Measurements from ENCODE around the gene EFNA5. TPM values are rescaled to one million over a fixed set of nuclear protein-coding genes. Genes with fewer than 3 reads are reported as not detected.

Gene EFNA5
- polyA plus RNA-seq, 3 donors, result 0.01 TPM; not detected in 2

- H3K27ac Mint-ChIP-seq, result no peak overlapping the region
Measured at GRCh38 chr5:107604146-107604910, 66.4 kb downstream of the EFNA5 start.

GRCh38 chr5:107603349-107603748 is 67.4 kb downstream of the EFNA5 start:
- Histone ChIP-seq H3K4me3 (replicated peaks in 1 of 3; ENCODE audit: low read depth in 2 of 3, low read length in 3 of 3) (no peak overlapping the region), H3K9me3 (replicated peaks in 1 of 2; ENCODE audit: control insufficient read depth in 1 of 2, insufficient read depth in 1 of 2, low read length in 2 of 2) (no peaks in the 10 kb centered on the region), H4K20me1 (ENCODE audit: insufficient read depth, low read length) (no peaks in the 10 kb centered on the region), H3K27me3 (ENCODE audit: control insufficient read depth in 2 of 2, insufficient read depth in 2 of 2, low read length in 2 of 2) (no peaks in the 10 kb centered on the region), H3K4me2 (replicated peaks; ENCODE audit: extremely low read depth, low read length, poor library complexity, severe bottlenecking) (no peak overlapping the region), H3K79me2 (ENCODE audit: insufficient read depth, low read length) (no peaks in the 10 kb centered on the region), H3K4me1 (ENCODE audit: control insufficient read depth in 1 of 2, insufficient read depth in 2 of 2, low read length in 2 of 2) (no peaks in the 10 kb centered on the region), H3K27ac (ENCODE audit: low read depth in 1 of 2, low read length in 2 of 2) (no peak overlapping the region), H2AFZ (ENCODE audit: insufficient read depth, low read depth, low read length, poor library complexity, severe bottlenecking) (no peak overlapping the region), H3K36me3 (replicated peaks in 1 of 2; ENCODE audit: control insufficient read depth in 1 of 2, insufficient read depth in 2 of 2, low read length in 2 of 2) (no peaks in the 10 kb centered on the region), H3K9ac (ENCODE audit: insufficient read depth, low read length, poor library complexity, severe bottlenecking) (no peak overlapping the region)
- no peak for TF ChIP-seq CTCF (IDR thresholded peaks at IDR 0.05)
- Mint-ChIP-seq H3K36me3 (no peaks in the 10 kb centered on the region), H3K9me3 (no peaks in the 10 kb centered on the region), H3K27ac (no peak overlapping the region), H3K27me3 (ENCODE audit: low read depth in 3 of 3) (peaks cover 1 to 4% (median 2%) of the 10 kb centered on the region in 3 donors), H3K4me3 (no peak overlapping the region), H3K4me1 (no peaks in the 10 kb centered on the region)
- WGBS (ENCODE audit: insufficient coverage), result no CpG with 5 or more reads among the region's 6 CpGs
- no peak for DNase-seq
- intact Hi-C loops (cut with micrococcal nuclease), result no loop called here

More at GRCh38 chr5:107604146-107604910, 66.4 kb downstream of the EFNA5 start:
- intact Hi-C loops (cut with micrococcal nuclease), result no loop called here
- 91% methylated on average over 7 of the region's 10 CpGs for WGBS (ENCODE audit: insufficient coverage)
- no peak overlapping the region for H3K4me3 ChIP-seq (replicated peaks in 1 of 3; ENCODE audit: low read depth in 2 of 3, low read length in 3 of 3)
- Mint-ChIP-seq H3K36me3 (no peaks in the 10 kb centered on the region), H3K27me3 (ENCODE audit: low read depth in 3 of 3) (peaks cover 1 to 4% (median 2%) of the 10 kb centered on the region in 3 donors), H3K4me3 (no peak overlapping the region), H3K9me3 (no peaks in the 10 kb centered on the region), H3K4me1 (no peaks in the 10 kb centered on the region)
- no peak overlapping the region for H3K9ac ChIP-seq (ENCODE audit: insufficient read depth, low read length, poor library complexity, severe bottlenecking)
- no peak for TF ChIP-seq CTCF (IDR thresholded peaks at IDR 0.05)
- H2AFZ ChIP-seq (ENCODE audit: insufficient read depth, low read depth, low read length, poor library complexity, severe bottlenecking), result no peak overlapping the region
- H3K4me1 ChIP-seq (ENCODE audit: control insufficient read depth in 1 of 2, insufficient read depth in 2 of 2, low read length in 2 of 2), result no peaks in the 10 kb centered on the region
- no peak overlapping the region for H3K27ac ChIP-seq (ENCODE audit: low read depth in 1 of 2, low read length in 2 of 2)
- H3K36me3 ChIP-seq (replicated peaks in 1 of 2; ENCODE audit: control insufficient read depth in 1 of 2, insufficient read depth in 2 of 2, low read length in 2 of 2), result no peaks in the 10 kb centered on the region
- H3K27me3 ChIP-seq (ENCODE audit: control insufficient read depth in 2 of 2, insufficient read depth in 2 of 2, low read length in 2 of 2), result no peaks in the 10 kb centered on the region
- no peak for DNase-seq
- no peaks in the 10 kb centered on the region for H3K79me2 ChIP-seq (ENCODE audit: insufficient read depth, low read length)
- H3K9me3 ChIP-seq (replicated peaks in 1 of 2; ENCODE audit: control insufficient read depth in 1 of 2, insufficient read depth in 1 of 2, low read length in 2 of 2), result no peaks in the 10 kb centered on the region
- H4K20me1 ChIP-seq (ENCODE audit: insufficient read depth, low read length), result no peaks in the 10 kb centered on the region
- no peak overlapping the region for H3K4me2 ChIP-seq (replicated peaks; ENCODE audit: extremely low read depth, low read length, poor library complexity, severe bottlenecking)

Measured in CD14-positive monocyte (primary cell).